Trophoblast cell (in vitro differentiated cells and primary cell): ENCODE data around the gene CYP27B1.

Experiments used
- DNase-seq, 2 donors: peaks; one replicate each; pipeline ENCODE4 v3.0.0-alpha.2; 2016
- H2AFZ ChIP-seq: 2 replicates; pipeline ENCODE4 v1.6.1; 2013; ENCODE audit warnings: low read length, moderate library complexity, mild to moderate bottlenecking; ENCODE audit not compliant: insufficient read depth, poor library complexity
- H2AK5ac ChIP-seq: 2 replicates; pipeline ENCODE4 v1.6.1; 2013; ENCODE audit warnings: mild to moderate bottlenecking, low read length
- H2BK120ac ChIP-seq: 2 replicates; pipeline ENCODE4 v1.6.1; 2013; ENCODE audit warnings: low read length, mild to moderate bottlenecking, moderate library complexity; ENCODE audit not compliant: insufficient read depth, poor library complexity
- H2BK12ac ChIP-seq: 2 replicates; pipeline ENCODE4 v1.6.1; 2013; ENCODE audit warnings: mild to moderate bottlenecking, low read length, moderate library complexity
- H2BK5ac ChIP-seq: 2 replicates; pipeline ENCODE4 v1.6.1; 2013; ENCODE audit warnings: low read length, low read depth, moderate library complexity, mild to moderate bottlenecking; ENCODE audit not compliant: poor library complexity
- H3K14ac ChIP-seq: 2 replicates; pipeline ENCODE4 v1.6.1; 2013; ENCODE audit warnings: mild to moderate bottlenecking, low read length
- H3K18ac ChIP-seq: 2 replicates; pipeline ENCODE4 v1.6.1; 2013; ENCODE audit warnings: mild to moderate bottlenecking, low read length
- H3K23ac ChIP-seq: 2 replicates; pipeline ENCODE4 v1.6.1; 2013; ENCODE audit warnings: low read length
- H3K27ac ChIP-seq: 2 replicates; pipeline ENCODE4 v1.5.1; 2013; ENCODE audit warnings: low read depth, mild to moderate bottlenecking, inconsistent platforms, low read length, moderate library complexity
- H3K27me3 ChIP-seq: 2 replicates; pipeline ENCODE4 v1.6.1; 2013; ENCODE audit warnings: inconsistent platforms, mild to moderate bottlenecking, low read length, moderate library complexity; ENCODE audit not compliant: insufficient read depth
- H3K36me3 ChIP-seq, 2 experiments: 1 replicate in 1 of 2; 2 replicates in 1 of 2; pipeline ENCODE4 v1.6.1; 2013; ENCODE audit warnings: low read length in 2 of 2, mild to moderate bottlenecking in 2 of 2, moderate library complexity in 1 of 2; ENCODE audit not compliant: insufficient read depth in 2 of 2, control insufficient read depth in 1 of 2
- H3K4ac ChIP-seq: 2 replicates; pipeline ENCODE4 v1.6.1; 2013; ENCODE audit warnings: low read depth, mild to moderate bottlenecking, low read length, moderate library complexity
- H3K4me1 ChIP-seq, 2 experiments: 1 replicate in 1 of 2; 2 replicates in 1 of 2; pipeline ENCODE4 v1.6.1; 2013; ENCODE audit warnings: low read length in 2 of 2, mild to moderate bottlenecking in 2 of 2, moderate library complexity in 1 of 2; ENCODE audit not compliant: insufficient read depth in 2 of 2, control insufficient read depth in 1 of 2
- H3K4me2 ChIP-seq: 2 replicates; pipeline ENCODE4 v1.6.1; 2013; ENCODE audit warnings: inconsistent platforms, mild to moderate bottlenecking, low read length, moderate library complexity
- H3K4me3 ChIP-seq: 2 replicates; pipeline ENCODE4 v1.5.1; 2013; ENCODE audit warnings: mild to moderate bottlenecking, low read depth, low read length, inconsistent platforms
- H3K79me1 ChIP-seq: one replicate; pipeline ENCODE4 v1.6.1; 2013; ENCODE audit warnings: low read length
- H3K79me2 ChIP-seq: 2 replicates; pipeline ENCODE4 v1.6.1; 2013; ENCODE audit warnings: low read length, mild to moderate bottlenecking; ENCODE audit not compliant: control insufficient read depth, insufficient read depth, poor library complexity
- H3K9ac ChIP-seq: 2 replicates; pipeline ENCODE4 v1.6.1; 2013; ENCODE audit warnings: mild to moderate bottlenecking, low read length
- H3K9me3 ChIP-seq: 2 replicates; pipeline ENCODE4 v1.6.1; 2013; ENCODE audit warnings: low read depth, mild to moderate bottlenecking, control low read depth, inconsistent platforms, low read length; ENCODE audit not compliant: insufficient read depth
- H4K12ac ChIP-seq: 2 replicates; pipeline ENCODE4 v1.6.1; 2013; ENCODE audit warnings: low read depth, mild to moderate bottlenecking, low read length, moderate library complexity
- H4K8ac ChIP-seq: 2 replicates; pipeline ENCODE4 v1.6.1; 2013; ENCODE audit warnings: low read depth, mild to moderate bottlenecking, low read length, moderate library complexity
- H4K91ac ChIP-seq: one replicate; pipeline ENCODE4 v1.6.1; 2013; ENCODE audit warnings: low read depth, mild to moderate bottlenecking, low read length, moderate library complexity
- WGBS: extraction: QIAGEN DNeasy Blood & Tissue Kit; methylation state at CpG from one replicate; pipeline ENCODE4 v1.1.7; 2013; ENCODE audit warnings: missing lambda C conversion rate; ENCODE audit not compliant: insufficient read length, insufficient coverage; ENCODE audit errors: extremely low coverage; 5-methylcytosine and 5-hydroxymethylcytosine counted together

The CYP27B1 gene

DNA sequence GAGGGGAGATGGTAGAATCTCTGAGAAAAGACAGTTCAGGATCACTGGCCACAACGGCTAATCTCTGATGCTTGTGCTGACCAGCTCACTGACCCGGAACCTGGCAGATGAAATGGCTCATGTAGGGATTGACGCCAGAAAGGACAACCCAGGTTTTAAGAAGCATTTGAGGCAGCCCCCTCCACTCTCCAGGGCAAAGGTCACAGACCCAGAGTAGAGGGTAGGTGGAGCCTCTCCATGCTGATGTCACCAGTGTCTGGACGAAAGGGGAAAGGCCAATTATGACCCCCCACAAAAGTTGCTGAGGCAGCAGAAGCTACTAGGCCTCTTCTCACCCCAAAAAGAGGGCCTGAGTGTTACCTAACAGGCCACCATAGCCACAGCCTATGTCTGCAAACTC, 3.9 kb upstream of the CYP27B1 start:
- Histone ChIP-seq H3K4me1 (peaks cover 9 to 17% of the 10 kb centered on the region in 2 experiments), H2AFZ (no peak overlapping the region), H3K27ac (no peak overlapping the region), H3K79me1 (peaks cover 11% of the 10 kb centered on the region), H3K79me2 (peaks cover 7% of the 10 kb centered on the region), H4K8ac (no peak overlapping the region), H2BK5ac (no peak overlapping the region), H4K91ac (no peak overlapping the region), H3K23ac (no peak overlapping the region), H3K18ac (no peak overlapping the region), H3K9ac (no peak overlapping the region), H2AK5ac (no peak overlapping the region), H3K9me3 (peaks cover 2% of the 10 kb centered on the region), H3K36me3 (peaks cover 12 to 13% of the 10 kb centered on the region in 2 experiments), H3K4me3 (no peak overlapping the region), H2BK12ac (no peak overlapping the region), H3K27me3 (peaks cover 18% of the 10 kb centered on the region), H2BK120ac (no peak overlapping the region), H3K14ac (no peak overlapping the region), H3K4me2 (no peak overlapping the region), H4K12ac (no peak overlapping the region), H3K4ac (no peak overlapping the region)
- DNase-seq: no peak
- no CpG with 5 or more reads among the region's 4 CpGs for WGBS

DNA sequence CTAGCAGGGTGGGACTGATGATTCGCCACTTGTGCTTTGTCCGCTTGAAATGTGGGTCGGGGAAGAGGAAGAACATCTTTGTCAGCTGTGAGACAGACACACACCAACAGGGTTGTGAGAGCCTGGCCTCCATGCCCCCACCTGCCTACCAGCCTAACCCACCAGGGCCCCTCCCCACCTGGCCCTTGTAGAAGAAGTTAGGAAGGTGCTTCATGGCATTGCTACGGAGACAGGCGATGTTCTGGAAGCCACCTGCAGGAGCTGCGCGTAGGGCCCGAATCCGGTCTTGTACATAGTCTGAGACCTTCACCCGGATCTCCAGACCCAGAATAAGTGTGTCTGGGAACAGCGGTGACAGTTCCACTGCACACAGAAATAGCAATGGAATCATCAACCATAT, 2.7 kb upstream of the CYP27B1 start:
- H3K79me1 ChIP-seq: peaks cover 11% of the 10 kb centered on the region
- H3K27me3 ChIP-seq: peaks cover 29% of the 10 kb centered on the region
- H3K79me2 ChIP-seq: peaks cover 7% of the 10 kb centered on the region
- H2BK12ac ChIP-seq: no peak overlapping the region
- no peak overlapping the region for H2BK5ac ChIP-seq
- no peak overlapping the region for H3K4ac ChIP-seq
- H3K4me2 ChIP-seq: no peak overlapping the region
- no peak overlapping the region for H2AFZ ChIP-seq
- H3K14ac ChIP-seq: no peak overlapping the region
- WGBS: no CpG with 5 or more reads among the region's 11 CpGs
- H3K36me3 ChIP-seq: peaks cover 12 to 13% of the 10 kb centered on the region in 2 experiments
- no peak overlapping the region for H2BK120ac ChIP-seq
- no peak overlapping the region for H2AK5ac ChIP-seq
- H3K9me3 ChIP-seq: peaks cover 6% of the 10 kb centered on the region
- H3K9ac ChIP-seq: no peak overlapping the region
- no peak overlapping the region for H4K8ac ChIP-seq
- no peak overlapping the region for H3K4me3 ChIP-seq
- H3K27ac ChIP-seq: no peak overlapping the region
- H4K91ac ChIP-seq: no peak overlapping the region
- no peak overlapping the region for H4K12ac ChIP-seq
- H3K18ac ChIP-seq: no peak overlapping the region
- no peak overlapping the region for H3K23ac ChIP-seq
- no peak for DNase-seq
- peaks cover 18 to 28% of the 10 kb centered on the region in 2 experiments for H3K4me1 ChIP-seq

DNA sequence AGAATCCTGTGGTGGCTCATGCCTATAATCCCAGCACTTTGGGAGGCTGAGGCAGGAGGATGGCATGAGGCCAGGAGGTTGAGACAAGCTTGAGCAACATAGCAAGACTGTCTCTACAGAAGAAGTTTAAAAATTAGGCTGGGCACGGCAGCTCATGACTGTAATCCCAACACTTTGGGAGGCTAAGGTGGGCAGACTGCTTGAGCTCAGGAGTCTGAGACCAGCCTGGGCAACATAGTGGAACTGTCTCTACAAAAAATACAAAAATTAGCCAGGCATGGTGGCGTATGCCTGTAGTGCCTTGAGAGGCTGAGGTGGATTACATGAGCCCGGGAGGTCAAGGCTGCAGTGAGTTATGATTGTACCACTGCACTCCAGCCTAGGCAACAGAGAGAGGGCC, 998 bp upstream of the CYP27B1 start:
- peaks cover 9% of the 10 kb centered on the region for H3K79me1 ChIP-seq
- H4K8ac ChIP-seq: no peak overlapping the region
- no peak overlapping the region for H3K4me2 ChIP-seq
- no peak overlapping the region for H3K23ac ChIP-seq
- peaks cover 18 to 27% of the 10 kb centered on the region in 2 experiments for H3K4me1 ChIP-seq
- no peak overlapping the region for H2BK5ac ChIP-seq
- H2AFZ ChIP-seq: no peak overlapping the region
- H3K36me3 ChIP-seq: peaks cover 12 to 13% of the 10 kb centered on the region in 2 experiments
- H3K27me3 ChIP-seq: peaks cover 44% of the 10 kb centered on the region
- no peak overlapping the region for H3K27ac ChIP-seq
- H3K4ac ChIP-seq: no peak overlapping the region
- H2BK120ac ChIP-seq: no peak overlapping the region
- no CpG with 5 or more reads among the region's 3 CpGs for WGBS
- H4K12ac ChIP-seq: no peak overlapping the region
- H3K4me3 ChIP-seq: no peak overlapping the region
- H3K9ac ChIP-seq: no peak overlapping the region
- no peak overlapping the region for H2AK5ac ChIP-seq
- no peak overlapping the region for H2BK12ac ChIP-seq
- no peak overlapping the region for H4K91ac ChIP-seq
- H3K18ac ChIP-seq: no peak overlapping the region
- peaks cover 6% of the 10 kb centered on the region for H3K79me2 ChIP-seq
- H3K9me3 ChIP-seq: peaks cover 6% of the 10 kb centered on the region
- no peak overlapping the region for H3K14ac ChIP-seq
- no peak for DNase-seq

DNA sequence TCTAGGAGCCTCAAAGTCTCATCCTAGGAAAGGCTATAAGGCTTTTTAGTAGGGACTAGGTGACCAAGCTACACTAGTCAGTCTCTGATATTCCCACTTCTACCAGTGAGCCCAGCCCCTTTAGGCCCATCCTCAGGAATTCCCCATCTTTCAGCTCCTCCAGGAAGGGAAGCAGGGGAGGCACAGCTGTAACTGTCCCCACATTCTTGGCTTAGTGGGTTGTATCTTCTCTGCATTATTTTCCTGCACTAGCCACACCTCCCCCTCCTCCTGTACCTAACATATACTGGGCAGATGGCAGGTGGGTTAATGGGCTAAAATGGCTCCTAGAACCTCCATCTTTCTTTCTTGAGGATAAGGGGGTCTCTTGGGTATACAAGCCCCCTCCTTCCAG, 424 bp upstream of the CYP27B1 start:
- H3K9me3 ChIP-seq: peaks cover 6% of the 10 kb centered on the region
- no peak overlapping the region for H4K12ac ChIP-seq
- H3K27ac ChIP-seq: no peak overlapping the region
- H2BK5ac ChIP-seq: no peak overlapping the region
- no peak overlapping the region for H2AK5ac ChIP-seq
- H3K79me2 ChIP-seq: peaks cover 2% of the 10 kb centered on the region
- H3K14ac ChIP-seq: no peak overlapping the region
- peaks cover 12 to 13% of the 10 kb centered on the region in 2 experiments for H3K36me3 ChIP-seq
- no peak overlapping the region for H4K91ac ChIP-seq
- no peak overlapping the region for H2BK12ac ChIP-seq
- DNase-seq: no peak
- no peak overlapping the region for H3K23ac ChIP-seq
- no peak overlapping the region for H3K4me3 ChIP-seq
- H3K4ac ChIP-seq: no peak overlapping the region
- H3K18ac ChIP-seq: no peak overlapping the region
- H3K4me2 ChIP-seq: no peak overlapping the region
- H3K4me1 ChIP-seq: peaks cover 18 to 27% of the 10 kb centered on the region in 2 experiments
- H4K8ac ChIP-seq: no peak overlapping the region
- H3K27me3 ChIP-seq: peaks cover 45% of the 10 kb centered on the region
- H2BK120ac ChIP-seq: no peak overlapping the region
- H3K9ac ChIP-seq: no peak overlapping the region
- H2AFZ ChIP-seq: no peak overlapping the region
- H3K79me1 ChIP-seq: peaks cover 4% of the 10 kb centered on the region
